Activated CD4-positive, alpha-beta T cell treated with anti-CD3 and anti-CD28 coated beads, Interleukin-2, amount 10 ng/mL, durations not matched to agents 24 days and 14 days (primary cell): Measurements from ENCODE around the gene UCP2. TPM values are rescaled to one million over a fixed set of nuclear protein-coding genes. Genes with fewer than 3 reads are reported as not detected.
A peak's percentile ranks its signal among the peaks of the same experiment; 100 is the strongest.

Experiments
- DNase-seq: peaks from one replicate; pipeline ENCODE4 v3.0.0; 2022
- H3K27ac Mint-ChIP-seq: one replicate; pipeline ENCODE4 v1.8.0; 2022; ENCODE audit warnings: mild to moderate bottlenecking, mixed read lengths
- H3K27me3 Mint-ChIP-seq: one replicate; pipeline ENCODE4 v1.8.0; 2022; ENCODE audit warnings: mixed read lengths
- H3K36me3 Mint-ChIP-seq: one replicate; pipeline ENCODE4 v1.8.0; 2022; ENCODE audit warnings: low read depth, mild to moderate bottlenecking, mixed read lengths
- H3K4me1 Mint-ChIP-seq: one replicate; pipeline ENCODE4 v1.8.0; 2021; ENCODE audit warnings: mixed read lengths
- H3K4me3 Mint-ChIP-seq: one replicate; pipeline ENCODE4 v1.8.0; 2022; ENCODE audit warnings: mild to moderate bottlenecking, moderate library complexity, mixed read lengths
- H3K9me3 Mint-ChIP-seq: one replicate; pipeline ENCODE4 v1.8.0; 2021; ENCODE audit warnings: mixed read lengths
- intact Hi-C: fragments of 100-400 bp; cut with micrococcal nuclease; formaldehyde crosslinking; loops from one replicate; pipeline ENCODE4 v1.15.1; 2023
- total RNA-seq: library from RNA; stranded (reverse); gene quantifications from 2 replicates; pipeline ENCODE4 v1.2.3, GENCODE V29; 2022

The UCP2 gene
- total RNA-seq, 1 donor from 2014 or later, result 447 TPM

DNA sequence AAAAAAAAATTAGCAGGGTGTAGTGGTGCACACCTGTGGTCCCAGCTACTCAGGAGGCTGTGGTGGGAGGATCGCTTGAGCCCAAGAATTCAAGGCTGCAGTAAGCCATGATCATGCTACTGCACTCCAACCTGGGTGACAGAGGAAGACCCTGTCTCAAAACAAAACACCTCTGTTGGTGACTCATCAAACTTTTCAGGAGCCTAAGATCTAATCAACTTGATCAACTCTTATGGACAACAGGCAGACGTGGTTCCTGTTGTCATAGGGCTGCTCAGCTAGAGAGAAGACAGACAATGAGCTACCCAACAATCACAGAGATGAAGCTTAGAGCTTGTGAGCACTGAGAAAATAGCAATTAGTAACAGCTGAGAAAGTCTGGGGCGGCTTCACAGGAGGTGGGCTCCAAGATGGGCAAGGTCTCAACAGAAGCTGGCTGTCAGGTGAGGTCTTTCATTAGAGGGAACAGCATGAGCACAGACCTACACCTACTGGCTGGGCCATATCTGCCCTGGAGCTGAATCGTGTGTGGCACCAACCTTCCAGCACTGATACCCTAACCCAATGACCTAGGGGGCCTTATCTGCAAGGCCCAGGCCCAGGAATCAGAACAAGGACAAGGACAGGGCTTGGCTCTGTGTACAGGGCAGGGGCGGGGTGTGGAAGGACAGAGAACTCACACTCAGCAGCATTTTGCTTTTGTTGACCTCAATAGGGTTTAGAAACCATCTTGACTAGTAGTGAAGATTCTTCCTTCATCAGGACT, 33.5 kb upstream of the UCP2 start:
- Mint-ChIP-seq H3K4me3 (no peak overlapping the region), H3K36me3 (peaks cover 24% of the 10 kb centered on the region), H3K9me3 (no peaks in the 10 kb centered on the region), H3K27me3 (no peaks in the 10 kb centered on the region), H3K27ac (peak overlapping the region; percentile 75), H3K4me1 (peaks cover 53% of the 10 kb centered on the region)
- intact Hi-C loops, result no loop called here
- DNase-seq, result peak; percentile 55

DNA sequence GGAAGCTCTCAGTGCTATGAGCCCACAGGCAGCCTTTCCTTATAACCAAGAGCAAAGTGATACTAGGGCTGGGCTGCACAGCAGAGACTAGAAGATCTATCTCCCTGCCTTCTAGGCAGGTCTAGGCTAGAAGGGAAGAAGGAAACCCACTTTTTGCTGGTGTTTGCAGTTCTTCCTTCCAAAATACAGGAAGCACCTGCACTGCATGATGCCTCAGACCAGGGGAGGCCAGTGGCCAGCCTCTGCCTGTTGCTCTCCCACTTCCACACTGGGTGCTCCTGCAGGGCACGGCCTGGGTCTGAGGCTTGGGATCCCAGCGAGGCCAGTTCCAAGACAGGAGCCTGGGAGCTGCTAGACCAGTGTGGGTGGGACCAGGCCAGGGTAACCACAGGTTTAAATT, 32.2 kb upstream of the UCP2 start:
- DNase-seq, result peak; percentile 62
- H3K4me3 Mint-ChIP-seq, result peak overlapping the region; percentile 15
- no peaks in the 10 kb centered on the region for H3K9me3 Mint-ChIP-seq
- H3K36me3 Mint-ChIP-seq, result peaks cover 22% of the 10 kb centered on the region
- H3K4me1 Mint-ChIP-seq, result peaks cover 65% of the 10 kb centered on the region
- H3K27ac Mint-ChIP-seq, result peak overlapping the region; percentile 70
- H3K27me3 Mint-ChIP-seq, result no peaks in the 10 kb centered on the region
- intact Hi-C loops, result no loop called here

DNA sequence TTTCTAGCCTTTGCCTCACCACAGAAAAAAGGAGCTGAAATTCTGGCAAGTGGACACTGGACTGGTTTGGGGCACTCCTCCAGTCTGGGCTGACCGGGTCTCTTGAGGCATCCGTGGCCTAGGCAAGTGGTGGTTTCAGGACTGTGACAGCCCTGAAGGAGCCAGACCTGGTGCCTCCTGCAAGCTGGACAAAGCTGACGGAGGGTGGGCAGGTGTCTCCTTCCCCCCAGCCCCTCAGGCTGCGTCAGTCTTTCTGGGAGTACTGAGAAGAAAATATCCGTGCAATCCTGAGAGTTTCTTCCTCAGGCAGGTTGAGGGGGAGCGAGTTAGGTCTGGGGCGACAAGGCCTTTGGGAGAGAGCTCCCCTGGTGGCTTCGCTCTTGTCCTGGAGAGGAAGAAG, 30.5 kb upstream of the UCP2 start:
- peaks cover 72% of the 10 kb centered on the region for H3K4me1 Mint-ChIP-seq
- DNase-seq, result no peak
- H3K27ac Mint-ChIP-seq, result peak overlapping the region; percentile 59
- no peaks in the 10 kb centered on the region for H3K27me3 Mint-ChIP-seq
- intact Hi-C loops, result no loop called here
- H3K36me3 Mint-ChIP-seq, result peaks cover 21% of the 10 kb centered on the region
- H3K4me3 Mint-ChIP-seq, result no peak overlapping the region
- no peaks in the 10 kb centered on the region for H3K9me3 Mint-ChIP-seq

DNA sequence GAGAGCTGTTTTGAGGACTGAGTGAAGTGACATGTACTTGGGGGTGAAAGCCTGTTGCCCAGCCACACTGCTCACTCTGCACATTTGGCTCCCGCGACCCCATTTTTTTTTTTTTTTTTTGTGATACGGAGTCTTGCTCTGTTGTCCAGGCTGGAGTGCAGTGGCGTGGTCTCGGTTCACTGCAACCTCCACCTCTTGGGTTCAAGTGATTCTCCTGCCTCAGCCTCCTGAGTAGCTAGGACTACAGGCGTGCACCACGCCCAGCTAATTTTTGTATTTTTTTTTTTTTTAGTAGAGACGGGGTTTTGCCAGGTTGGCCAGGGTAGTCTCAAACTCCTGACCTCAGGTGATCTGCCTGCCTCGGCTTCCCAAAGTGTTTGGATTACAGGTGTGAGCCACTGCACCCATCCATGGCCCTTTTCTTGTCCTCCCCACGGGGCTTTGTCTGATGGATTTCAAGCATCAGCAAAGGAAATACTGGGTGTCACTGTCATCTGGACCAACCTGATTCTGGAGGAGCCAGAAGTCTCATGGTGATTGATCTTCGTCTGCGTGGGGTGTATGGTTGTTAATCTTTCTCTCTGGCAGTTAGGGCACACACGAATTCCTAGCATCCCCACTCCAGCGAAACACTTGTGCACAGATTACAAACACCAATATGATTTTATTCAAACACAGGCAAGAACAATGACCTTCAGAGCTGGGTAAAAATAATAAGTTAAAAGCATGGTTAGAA, 29.6 kb upstream of the UCP2 start:
- Mint-ChIP-seq H3K9me3 (no peaks in the 10 kb centered on the region), H3K4me1 (peaks cover 78% of the 10 kb centered on the region), H3K4me3 (peak overlapping the region; percentile 53), H3K27ac (peak overlapping the region; percentile 95), H3K27me3 (no peaks in the 10 kb centered on the region), H3K36me3 (peaks cover 17% of the 10 kb centered on the region)
- intact Hi-C loops, result no loop called here
- peak; percentile 56 for DNase-seq

DNA sequence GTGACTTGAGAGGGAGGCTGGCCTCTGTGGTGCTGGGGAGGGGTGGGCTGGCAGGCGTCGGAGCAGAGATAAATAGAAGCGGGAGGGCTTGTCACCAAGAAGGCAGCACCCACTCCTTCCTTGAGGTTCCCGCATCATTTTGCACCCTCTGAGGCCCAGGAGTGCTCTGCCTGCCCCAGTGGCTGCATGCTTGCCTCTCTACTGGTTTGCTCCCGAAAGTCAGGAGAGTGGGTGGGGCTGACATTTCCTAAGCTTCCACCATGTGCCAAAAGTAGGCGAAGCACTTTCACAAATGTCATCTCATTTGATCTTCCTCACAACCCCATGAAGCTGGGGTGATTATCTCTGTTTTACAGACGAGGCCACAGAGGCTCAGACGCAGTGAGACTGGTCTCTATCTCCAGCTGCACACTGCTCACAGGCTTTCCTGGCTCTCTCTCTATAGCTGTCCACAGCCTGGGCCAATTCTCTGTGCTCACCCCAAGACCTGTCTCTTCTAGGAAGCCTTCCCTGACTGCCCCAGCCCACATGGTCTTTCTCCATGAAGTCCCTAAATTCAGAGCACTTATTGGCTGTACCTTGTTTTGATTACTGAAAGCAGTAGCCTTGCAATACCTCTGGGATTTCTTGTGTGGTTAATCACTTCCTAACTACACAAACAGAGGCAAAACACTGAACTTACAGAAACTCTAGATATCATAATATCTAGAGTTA, 28.9 kb upstream of the UCP2 start:
- peak; percentile 89 for DNase-seq
- intact Hi-C loops, result loop anchor here (1.0 to 2.0 kb wide), 5 partner anchors 8 to 28 kb away; no protein-coding TSS in a partner anchor
- Mint-ChIP-seq H3K4me3 (peak overlapping the region; percentile 44), H3K27ac (peak overlapping the region; percentile 95), H3K27me3 (no peaks in the 10 kb centered on the region), H3K9me3 (no peaks in the 10 kb centered on the region), H3K4me1 (peaks cover 76% of the 10 kb centered on the region), H3K36me3 (peaks cover 10% of the 10 kb centered on the region)

DNA sequence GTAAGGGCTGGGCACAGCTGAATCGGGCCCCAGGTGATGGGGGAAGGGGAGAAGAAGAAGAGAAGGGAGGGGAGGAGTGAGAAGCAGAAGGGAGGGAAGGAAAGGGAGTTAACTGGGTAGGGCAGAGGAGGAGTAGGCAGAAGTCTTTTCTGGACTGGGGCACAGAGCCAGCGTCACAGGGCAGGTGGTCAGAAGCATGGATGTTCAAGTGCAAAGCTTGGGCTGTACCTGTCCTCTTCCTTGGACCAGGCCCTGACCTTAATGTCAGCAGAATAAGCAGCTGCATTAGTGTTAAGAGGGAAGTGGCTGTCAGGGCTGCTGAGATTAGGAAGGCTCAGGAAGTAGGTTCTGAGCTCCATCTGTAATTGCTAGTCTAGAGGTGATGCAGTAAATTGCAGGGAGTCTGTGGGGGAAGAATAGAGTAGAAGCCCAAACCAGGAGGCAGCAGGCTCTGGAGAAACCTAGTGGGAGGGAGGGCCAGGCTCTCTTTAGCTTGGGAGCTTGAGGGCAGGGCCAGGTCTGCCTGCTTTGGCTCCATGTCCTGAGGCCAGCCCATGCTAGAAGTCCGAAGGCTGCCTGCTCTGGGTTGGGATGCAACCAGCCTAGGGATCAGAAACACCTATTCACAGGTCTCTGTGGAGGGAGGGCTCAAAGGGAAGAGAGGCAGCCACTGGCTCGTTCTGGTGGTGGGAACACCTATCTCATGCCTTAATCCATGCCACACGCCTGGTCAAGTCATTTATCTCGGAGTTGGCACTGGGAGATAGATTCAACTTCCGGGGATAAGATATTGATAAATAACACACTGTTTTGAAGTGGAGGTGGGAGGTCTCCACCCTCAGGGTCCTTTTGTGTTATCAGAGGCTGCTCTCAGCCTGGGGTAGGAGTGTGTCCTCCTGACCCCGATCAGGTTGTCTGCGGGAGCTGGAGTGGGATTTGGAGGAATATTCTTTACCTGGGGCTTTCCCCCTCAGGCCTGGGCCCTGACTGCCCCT, 28.0 kb upstream of the UCP2 start:
- intact Hi-C loops, result loop anchor here (1.0 to 2.0 kb wide), 5 partner anchors 9 to 27 kb away; no protein-coding TSS in a partner anchor
- peak; percentile 61 for DNase-seq
- Mint-ChIP-seq H3K4me1 (peaks cover 78% of the 10 kb centered on the region), H3K27ac (peak overlapping the region; percentile 95), H3K27me3 (no peaks in the 10 kb centered on the region), H3K4me3 (peak overlapping the region; percentile 44), H3K36me3 (peaks cover 5% of the 10 kb centered on the region), H3K9me3 (no peaks in the 10 kb centered on the region)

DNA sequence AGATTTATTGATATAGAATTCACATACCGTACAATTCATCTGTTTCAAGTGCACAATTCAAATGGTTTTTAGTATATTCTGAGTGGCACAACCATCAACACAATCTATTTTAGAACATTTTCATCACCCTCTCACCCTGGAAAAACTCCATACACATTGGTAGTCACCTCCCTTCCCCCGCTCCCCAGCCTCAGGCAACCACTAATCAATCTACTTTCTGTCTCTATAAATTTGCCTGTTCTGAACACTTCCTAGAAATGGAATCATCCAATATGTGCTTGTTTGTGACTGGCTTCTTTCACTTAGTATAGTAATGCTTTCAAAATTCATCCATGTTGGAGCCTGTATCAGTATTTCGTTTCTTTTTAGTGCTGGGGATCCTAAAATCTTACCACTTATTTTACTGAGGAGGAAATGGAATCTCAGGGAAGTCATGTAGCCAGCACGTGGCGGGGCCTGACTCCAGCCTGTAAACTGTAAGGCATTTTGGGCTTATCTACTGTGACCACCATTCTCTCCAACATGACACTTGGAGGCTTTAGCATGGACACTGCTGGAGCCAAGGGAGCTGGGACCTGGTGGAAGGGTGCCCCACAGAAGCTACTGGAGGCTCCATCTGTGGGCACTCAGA, 27.1 kb upstream of the UCP2 start:
- Mint-ChIP-seq H3K27me3 (no peaks in the 10 kb centered on the region), H3K9me3 (no peaks in the 10 kb centered on the region), H3K36me3 (peaks cover 7% of the 10 kb centered on the region), H3K4me3 (peak overlapping the region; percentile 44), H3K4me1 (peaks cover 79% of the 10 kb centered on the region), H3K27ac (peak overlapping the region; percentile 95)
- peak; percentile 59 for DNase-seq
- intact Hi-C loops, result loop anchor here (2.0 kb wide), 1 partner anchor 15 kb away; no protein-coding TSS in a partner anchor

DNA sequence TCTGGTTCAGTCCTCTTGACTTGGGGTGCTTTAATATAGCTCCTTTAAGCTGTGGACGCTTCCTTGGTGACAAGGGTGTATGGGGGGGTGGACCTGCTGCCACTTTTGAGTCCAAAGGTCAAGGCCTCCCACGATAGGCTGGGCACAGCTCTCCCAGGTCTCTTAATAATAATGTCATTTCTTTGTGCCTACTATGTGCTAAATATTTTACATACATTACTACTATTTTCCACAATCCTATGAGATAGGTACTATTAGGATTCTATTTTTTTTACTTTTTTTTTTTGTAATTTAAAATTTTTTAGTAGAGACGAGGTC, 26.5 kb upstream of the UCP2 start:
- Mint-ChIP-seq H3K27me3 (no peaks in the 10 kb centered on the region), H3K9me3 (no peaks in the 10 kb centered on the region), H3K36me3 (peaks cover 7% of the 10 kb centered on the region), H3K4me3 (no peak overlapping the region), H3K27ac (peak overlapping the region; percentile 87), H3K4me1 (peaks cover 79% of the 10 kb centered on the region)
- no peak for DNase-seq
- intact Hi-C loops, result no loop called here

DNA sequence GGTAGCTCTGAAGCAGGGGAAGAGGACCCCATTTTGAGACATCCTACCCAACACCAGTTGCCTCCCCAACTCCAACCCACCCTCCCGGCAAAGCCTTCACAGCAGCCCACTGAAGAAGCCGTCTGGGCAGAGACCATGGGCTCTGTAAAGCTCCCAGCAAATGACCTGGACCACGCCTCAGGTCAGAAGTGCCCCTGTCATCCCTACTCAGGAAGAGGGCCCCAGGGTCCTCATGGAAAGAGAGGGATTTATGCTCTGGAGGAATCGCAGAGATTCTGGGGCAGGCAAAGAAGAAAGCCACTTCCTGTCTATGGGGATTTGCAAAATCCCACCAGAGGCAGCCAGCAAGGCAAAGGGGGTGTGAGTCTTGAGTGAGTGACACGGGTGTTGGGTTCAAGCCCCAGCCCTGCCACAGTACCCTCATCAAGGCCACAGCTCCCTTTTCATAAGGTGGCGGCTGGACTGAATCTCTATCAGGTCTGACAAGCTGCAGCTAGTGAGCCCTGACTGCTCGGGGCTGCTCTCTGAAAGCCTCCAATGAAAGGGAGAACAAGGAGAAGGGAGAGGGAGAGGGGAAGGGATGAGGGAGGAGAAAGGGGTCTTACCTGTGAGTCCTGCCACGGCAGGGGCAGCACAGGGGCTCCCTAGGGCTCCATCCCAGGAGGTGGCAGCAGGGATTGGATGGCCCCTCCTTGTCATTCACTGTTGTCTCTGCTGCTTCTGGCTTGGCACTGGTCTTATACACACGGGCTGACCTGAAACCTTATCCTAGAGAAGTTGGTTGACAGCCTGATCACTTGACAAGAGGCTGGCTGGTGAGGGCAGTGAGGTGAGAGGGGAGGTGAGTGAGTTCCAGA, 26.0 kb upstream of the UCP2 start, which contains the start of gene UCP3:
Gene UCP3 (minus strand): TSS at position 713 of the 857 bp plus-strand sequence. CDS start 2,043 bp downstream, outside the sequence.
- intact Hi-C loops, result no loop called here
- Mint-ChIP-seq H3K4me3 (peak within 1 kb of the TSS; percentile 57), H3K27ac (peak within 1 kb of the TSS; percentile 95), H3K36me3 (peaks cover 11% of the 10 kb centered on the region), H3K4me1 (peaks cover 80% of the 10 kb centered on the region), H3K27me3 (no peaks in the 10 kb centered on the region), H3K9me3 (no peaks in the 10 kb centered on the region)
- peak; percentile 69 for DNase-seq

DNA sequence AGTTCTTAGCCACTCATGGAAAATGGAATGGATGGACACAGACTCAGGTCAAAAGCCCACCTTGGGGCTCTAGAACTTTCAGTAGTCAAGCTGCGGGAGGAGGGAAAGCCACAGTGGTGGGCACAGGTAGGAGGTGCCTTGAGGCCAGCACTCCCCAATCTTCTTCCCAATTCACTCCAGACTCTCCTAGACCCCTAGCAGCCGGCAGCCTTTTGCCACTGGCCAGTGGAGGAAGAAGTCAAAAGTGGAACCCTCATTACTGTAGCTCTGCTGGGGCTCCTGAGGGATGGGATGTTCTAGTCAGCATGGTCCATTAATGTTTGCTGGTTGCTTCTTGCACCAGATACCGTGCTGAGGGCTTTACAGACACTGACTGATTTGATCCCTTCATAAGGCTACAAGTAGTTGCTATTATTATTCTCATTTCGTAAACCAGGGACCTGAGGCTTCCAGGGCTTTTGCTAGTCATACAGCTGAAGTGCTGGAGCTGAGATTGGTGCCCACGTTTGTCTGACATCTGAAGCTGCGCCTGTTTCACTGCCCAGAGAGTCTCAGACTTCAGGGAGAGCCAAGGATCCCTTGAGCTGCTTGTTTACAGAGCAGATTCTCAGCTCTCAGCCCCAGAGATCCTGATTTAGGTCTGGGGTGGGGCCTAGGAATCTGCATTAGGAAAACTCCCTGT, 25.2 kb upstream of the UCP2 start:
- peaks cover 17% of the 10 kb centered on the region for H3K36me3 Mint-ChIP-seq
- H3K27me3 Mint-ChIP-seq, result no peaks in the 10 kb centered on the region
- H3K4me3 Mint-ChIP-seq, result no peak overlapping the region
- intact Hi-C loops, result no loop called here
- peak overlapping the region; percentile 61 for H3K27ac Mint-ChIP-seq
- no peak for DNase-seq
- H3K4me1 Mint-ChIP-seq, result peaks cover 84% of the 10 kb centered on the region
- H3K9me3 Mint-ChIP-seq, result no peaks in the 10 kb centered on the region

DNA sequence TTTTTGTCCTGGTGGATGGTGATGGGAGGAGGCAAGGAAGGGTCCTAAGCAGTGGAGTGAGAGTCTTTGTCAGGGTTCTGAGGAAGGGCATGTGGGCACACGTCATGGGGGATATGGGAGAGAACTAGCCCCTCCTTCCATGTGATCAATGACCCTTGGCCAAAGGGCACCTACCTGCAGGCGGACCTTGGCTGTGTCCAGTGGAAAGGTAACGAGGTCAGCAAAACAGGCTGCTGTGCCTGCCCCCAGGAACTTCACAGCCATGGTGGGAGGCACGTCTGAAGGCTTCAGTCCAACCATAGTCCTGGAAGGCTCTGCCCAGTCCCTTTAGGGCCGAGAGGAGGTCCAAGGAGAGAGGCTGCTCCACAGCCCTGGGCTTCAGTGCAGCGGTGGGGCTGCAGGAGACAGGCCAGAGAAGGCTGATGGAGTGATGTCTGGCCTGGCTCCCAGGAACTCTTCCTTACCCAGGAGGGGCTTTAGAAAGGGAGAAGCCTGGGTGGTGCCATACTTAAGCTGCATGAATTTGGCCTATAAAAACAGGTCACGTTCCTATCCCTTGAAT, 24.2 kb upstream of the UCP2 start:
- Mint-ChIP-seq H3K36me3 (peaks cover 17% of the 10 kb centered on the region), H3K4me1 (peaks cover 78% of the 10 kb centered on the region), H3K9me3 (no peaks in the 10 kb centered on the region), H3K27me3 (no peaks in the 10 kb centered on the region), H3K4me3 (no peak overlapping the region), H3K27ac (peak overlapping the region; percentile 74)
- peak; percentile 57 for DNase-seq
- intact Hi-C loops, result no loop called here
